ENCODE measurements around the gene PRM3.

DNA sequence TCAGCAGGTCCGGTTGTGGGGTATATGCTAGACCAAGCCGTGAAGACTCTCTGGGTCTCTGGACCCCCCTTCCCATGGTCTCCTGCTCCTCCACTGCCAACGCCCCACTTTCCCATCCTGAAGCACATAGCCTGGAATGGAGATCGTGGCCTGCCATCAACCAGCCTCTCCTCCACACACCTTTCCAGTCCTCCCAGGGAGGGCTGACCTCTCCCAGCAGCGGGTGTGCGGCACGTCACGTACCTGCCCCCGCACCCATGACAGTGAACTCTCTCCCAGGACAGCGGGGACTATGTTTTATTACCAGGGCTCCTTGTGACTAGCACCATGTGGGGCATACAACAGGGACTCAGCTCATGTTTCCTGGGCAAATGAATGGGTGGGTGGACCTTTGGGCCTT lies 1.8 kb downstream of the PRM3 start:
- TF ChIP-seq, protein P1, sequence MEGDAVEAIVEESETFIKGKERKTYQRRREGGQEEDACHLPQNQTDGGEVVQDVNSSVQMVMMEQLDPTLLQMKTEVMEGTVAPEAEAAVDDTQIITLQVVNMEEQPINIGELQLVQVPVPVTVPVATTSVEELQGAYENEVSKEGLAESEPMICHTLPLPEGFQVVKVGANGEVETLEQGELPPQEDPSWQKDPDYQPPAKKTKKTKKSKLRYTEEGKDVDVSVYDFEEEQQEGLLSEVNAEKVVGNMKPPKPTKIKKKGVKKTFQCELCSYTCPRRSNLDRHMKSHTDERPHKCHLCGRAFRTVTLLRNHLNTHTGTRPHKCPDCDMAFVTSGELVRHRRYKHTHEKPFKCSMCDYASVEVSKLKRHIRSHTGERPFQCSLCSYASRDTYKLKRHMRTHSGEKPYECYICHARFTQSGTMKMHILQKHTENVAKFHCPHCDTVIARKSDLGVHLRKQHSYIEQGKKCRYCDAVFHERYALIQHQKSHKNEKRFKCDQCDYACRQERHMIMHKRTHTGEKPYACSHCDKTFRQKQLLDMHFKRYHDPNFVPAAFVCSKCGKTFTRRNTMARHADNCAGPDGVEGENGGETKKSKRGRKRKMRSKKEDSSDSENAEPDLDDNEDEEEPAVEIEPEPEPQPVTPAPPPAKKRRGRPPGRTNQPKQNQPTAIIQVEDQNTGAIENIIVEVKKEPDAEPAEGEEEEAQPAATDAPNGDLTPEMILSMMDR (IDR thresholded peaks at IDR 0.05), result no peak
- TF ChIP-seq POLR2A (IDR thresholded peaks at IDR 0.05), result no peak
- TF ChIP-seq EP300 (IDR thresholded peaks at IDR 0.05), result no peak

All from sigmoid colon (tissue), 4 donors.